ENCODE measurements around the gene PTPN14.
A peak's percentile ranks its signal among the peaks of the same experiment; 100 is the strongest.

PTPN14 gene

DNA sequence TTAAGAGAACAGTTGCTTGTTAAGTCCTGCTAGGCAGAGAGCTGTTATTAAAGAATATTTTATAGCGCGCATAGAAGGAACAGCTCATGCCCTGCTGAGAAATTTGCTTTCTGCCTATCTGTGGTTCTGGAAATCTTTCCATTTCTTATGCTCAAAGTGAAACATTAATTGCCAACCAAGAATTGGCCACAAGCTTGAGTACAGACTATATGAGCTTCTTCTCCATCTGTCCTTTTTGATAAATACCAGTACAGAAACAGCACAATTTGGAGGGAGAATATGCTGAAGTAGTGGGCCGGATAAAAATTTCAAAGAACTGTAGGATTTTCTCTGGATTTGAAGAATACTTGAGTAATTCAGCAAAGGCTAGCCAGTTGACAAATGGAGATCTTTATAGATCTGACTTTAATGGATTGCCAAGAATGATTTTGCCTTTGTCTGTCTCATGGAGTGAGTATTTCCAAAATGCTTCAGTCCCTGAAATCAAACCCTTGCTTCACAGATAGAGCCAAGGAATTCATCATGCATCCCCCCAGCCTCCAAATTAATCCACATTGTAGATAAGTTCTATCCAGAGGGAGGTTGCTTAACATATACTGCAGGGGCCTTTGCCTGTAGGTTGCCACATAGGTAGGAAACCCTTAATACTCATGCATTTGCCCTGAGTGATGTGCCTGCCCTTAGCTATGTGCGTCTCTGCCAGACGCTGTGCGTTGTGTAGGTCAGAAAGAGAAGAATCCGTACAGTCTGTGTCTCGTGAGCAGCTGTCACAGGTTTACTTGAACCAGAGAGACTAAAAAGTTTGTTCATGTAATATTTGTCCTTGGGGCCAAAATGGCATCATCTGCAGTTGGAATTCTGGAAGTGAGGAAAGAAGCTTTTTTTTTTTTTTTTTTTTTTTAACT, 226.3 kb downstream of the PTPN14 start:
- no peak for DNase-seq

DNA sequence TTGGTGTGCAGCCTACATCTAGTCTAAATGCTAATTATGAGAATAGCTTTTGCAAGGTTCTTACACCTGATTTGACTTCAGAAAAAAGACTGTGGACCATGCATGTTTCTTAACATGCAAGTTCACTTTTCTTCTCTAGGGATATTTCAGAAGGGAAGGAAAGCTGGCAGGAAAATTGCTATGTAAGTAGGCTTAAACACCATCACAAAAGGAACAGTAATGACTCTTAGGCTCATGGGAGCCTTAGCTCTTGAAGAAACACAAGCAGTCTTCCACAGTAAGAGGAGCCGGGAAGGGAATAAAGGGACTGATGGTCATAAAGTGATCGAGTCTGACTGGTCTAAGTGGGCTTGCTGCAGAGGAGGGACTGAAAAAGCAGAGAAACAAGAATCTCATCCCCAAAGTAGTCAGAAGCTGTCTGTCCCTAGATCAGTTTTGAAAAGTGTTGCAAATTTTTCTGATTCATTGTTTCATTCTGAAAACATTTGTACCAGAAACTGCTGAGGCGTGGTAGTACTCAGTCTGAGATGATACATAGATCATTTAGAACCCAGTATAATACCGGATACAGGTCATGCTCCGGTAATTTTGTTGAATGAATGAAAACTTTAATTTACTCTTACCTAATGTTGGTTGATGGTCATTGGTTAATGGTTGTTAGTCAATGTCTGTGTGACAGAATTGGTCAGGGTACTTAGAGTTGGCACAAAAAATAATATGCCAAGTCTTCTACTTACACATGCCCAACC, 229.5 kb downstream of the PTPN14 start:
- DNase-seq = no peak

DNA sequence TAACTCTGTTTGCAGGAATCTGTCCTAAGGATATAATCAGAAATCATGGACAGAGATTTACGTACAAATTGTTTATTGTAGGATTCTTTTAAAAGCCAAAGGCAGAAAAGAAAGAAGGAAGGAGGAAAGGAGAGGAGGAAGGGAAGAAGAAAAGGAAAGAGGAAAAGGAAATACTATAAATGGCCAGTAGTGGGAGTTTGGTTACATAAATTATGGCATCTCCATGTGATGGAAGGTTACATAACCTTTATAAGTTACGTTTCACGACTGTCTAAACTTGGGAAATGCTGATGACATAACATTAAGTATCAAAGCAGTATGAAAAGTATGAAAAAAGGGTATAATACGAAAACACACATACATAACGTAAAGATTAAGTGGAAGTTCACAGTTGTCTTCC, 231.5 kb downstream of the PTPN14 start:
- no peak for DNase-seq

DNA sequence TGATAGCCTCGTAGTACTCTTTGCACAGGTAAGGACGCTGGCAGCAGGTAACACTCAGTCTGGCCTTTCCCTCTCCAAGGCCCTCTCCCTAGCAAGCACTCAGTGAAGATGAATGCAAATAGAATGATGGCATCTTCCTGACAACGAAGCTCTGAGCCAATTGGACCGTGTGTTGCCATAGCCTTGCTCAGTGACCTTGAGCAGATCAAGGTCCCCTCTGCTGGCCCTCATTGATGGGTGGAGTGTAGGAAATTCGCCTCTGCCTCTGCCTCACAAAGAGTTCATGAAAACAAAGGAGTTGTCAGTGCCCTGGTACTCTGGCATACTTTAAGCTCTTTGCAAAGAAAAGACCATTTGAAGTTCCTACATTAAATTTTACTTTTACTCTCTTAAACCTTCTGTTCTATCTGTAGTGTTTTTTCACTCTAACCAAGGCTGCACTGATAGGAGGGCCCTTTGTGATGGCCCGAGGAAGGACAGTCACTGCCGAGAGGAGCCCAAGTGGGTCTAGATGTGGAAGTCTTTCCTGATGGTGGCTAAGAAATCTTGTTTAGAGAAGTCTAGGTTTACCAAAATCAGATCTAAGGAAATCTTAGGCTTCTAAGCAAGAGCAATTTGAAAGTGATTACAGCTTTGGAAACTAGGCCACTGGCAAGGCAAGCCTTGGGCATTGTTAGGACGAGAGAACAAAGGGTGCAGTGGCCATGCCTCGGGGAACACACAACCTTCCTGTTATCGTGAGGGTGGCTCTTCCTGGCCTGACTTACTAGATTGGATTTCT, 232.3 kb downstream of the PTPN14 start:
- no peak for DNase-seq

DNA sequence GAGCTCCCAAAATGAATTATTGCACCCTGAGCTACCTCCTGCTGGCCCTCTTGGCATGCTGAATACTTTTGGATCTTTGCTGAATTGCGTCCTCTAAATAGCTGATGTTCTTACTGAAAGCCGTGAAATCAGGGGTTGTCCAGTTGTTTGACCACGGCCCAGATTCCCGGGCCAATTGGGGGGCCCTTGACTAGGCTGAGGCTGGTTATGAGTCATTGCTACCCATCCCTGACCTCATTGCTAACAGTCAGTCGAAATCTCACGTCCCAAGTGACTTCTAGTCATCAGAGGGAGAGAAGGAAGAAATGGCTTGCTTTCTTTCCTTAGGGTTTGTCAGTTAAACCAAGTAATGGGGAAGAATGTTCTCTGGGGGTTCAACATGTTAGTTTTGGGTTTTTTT, 233.0 kb downstream of the PTPN14 start:
- DNase-seq = peak; percentile 68

DNA sequence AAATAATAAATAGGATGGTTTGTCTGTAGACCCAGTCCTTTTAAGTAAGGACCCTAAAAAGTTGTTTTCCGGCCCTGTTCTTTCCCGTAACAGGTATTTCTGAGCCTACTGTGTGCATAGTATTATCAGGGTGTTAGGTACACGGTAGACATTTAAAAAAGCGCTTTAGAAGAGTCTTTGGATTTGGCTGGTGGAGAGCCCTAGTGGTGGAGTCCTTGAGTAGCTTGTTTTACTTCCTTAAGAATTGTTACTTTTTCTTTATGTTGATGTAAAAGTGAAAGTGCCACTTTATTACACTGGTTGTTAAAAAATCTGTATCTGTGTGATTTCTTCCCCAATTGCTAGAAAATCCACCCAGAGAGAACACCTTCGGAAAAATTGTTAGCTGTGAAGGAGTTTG, 233.7 kb downstream of the PTPN14 start:
- no peak for DNase-seq

DNA sequence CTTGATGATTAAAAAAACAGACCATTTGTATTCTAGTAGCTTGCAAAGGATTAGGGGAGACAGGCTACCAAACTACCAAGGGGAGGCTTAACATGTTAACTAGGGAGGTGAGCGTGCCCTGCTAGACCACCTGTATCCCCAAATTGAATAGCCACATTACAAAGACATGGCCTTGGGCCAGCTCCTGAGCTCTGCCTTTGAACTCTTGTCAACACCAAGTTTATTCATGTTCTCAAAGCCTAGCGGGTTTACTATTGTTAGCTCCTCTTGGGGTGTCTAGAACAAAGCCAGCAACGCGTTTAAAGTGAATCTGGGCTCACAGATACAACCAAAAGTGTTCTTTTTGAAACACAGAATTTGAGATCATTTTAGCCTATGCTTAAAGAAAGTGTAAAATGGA, 234.1 kb downstream of the PTPN14 start:
- no peak for DNase-seq

DNA sequence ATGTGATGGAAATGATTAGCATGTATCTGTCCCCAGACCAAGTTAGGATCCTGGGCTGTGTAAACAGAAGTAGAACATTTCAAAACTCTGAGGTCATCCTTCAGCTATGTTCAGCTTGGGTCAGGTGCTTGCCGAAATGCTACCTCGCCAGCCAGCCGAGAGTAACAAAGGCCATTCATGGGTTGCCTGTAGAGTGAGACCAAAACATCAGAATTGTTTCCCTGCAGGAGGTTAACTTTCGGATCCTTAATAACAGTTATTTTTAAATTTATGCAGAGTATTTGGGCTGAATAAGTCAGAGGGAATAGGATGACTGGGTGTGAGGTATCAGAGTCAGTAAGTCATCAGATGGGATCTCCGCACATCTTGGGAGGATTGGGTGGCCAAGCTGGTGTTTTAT, 234.8 kb downstream of the PTPN14 start:
- DNase-seq = peak; percentile 54

DNA sequence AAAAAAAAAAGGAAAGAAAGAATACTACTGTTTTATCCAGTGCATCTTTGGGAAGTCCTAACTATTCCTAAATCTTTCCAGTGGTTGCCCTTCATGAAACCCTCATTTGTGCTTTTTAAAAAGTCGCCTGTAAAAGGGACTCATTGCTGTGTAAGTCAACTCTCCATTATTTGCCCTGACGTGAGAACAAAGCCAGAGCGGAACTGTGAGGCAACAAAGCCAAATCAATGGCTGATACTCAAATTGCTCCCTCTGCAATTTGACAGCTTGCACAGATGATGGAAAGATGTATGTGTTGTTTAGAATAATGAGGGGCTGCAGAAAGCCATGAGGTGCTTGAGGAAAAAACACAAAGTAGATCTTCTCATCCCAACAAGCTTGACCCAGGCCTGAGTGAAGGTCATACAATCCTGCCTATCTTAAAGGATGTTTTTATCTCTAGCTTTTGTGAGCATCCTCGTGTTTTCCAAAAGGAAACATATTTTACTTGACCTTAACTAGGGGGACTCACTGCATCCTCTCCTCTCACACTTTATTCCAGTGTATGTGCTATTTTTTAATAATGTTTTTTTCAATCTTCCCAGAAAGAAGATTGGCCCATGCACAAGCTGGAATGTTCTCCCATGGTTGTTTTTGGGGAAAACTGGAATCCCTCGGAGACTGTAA, 237.1 kb downstream of the PTPN14 start:
- no peak for DNase-seq

DNA sequence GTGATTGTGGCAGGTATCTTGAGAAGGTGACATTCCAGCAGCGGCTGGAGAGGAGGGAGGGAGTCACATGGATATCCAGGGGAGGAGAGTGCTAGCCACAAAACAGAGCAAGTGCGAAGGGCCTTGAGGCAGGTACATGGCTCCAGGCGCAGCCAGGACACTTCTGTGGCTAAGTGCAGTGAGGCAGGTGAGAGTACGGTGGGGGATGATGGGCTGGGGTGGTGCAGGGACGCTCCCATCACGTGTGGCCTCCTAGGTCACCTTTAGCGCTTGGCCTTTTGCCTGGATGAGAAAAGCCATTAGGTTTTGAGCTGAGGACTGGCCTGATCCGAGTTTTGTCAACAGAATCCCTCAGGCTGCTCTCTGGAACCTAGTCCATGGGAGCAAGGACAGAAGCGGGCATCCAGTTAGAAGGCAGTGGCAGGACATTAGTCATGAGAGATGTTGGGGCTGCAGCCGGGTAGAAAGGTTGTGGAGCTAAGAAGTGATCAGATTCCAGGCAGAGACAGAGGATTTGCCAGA, 238.8 kb downstream of the PTPN14 start:
- DNase-seq = no peak

DNA sequence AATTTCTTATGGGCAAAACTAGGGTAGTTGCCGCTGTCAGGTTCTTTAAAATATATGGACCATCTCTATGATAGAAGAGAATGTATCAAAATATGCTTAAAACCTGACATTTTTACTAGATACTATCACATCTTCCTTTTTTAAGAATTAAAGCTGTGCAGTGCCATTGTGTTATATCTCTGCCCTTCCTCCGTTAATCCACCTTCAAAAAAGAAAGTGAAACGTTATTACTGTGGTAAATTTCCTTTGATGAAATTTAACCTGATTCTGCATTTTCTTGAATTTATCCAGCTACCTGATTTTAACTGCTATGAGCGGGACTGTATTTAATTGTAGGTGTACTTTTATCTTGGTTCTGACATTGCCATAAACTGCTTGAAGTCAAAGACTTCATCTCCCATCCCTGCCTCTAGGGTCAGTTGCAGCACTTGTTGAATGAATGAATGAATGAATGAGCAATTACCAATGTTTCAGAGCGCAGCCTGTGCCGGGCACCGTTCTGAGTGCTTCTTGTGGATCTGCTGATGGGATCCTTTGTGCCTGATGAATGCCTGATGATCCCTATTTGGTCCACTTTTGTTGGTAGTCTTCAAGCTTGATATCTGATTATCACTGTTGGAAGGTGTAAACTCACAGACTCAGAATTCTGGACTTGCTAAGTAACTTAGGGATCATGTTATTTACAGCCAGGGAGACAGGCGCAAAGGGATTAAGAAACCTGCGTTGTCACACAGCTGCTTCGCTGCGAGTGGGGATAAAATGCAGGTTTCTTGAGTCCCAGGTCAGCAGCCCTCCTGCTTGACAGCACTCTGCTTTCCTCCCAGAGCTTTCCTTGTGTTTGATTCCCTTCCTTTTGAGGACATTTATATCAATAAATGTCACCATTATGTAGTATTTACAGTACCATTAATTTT, 240.4 kb downstream of the PTPN14 start:
- DNase-seq = no peak

DNA sequence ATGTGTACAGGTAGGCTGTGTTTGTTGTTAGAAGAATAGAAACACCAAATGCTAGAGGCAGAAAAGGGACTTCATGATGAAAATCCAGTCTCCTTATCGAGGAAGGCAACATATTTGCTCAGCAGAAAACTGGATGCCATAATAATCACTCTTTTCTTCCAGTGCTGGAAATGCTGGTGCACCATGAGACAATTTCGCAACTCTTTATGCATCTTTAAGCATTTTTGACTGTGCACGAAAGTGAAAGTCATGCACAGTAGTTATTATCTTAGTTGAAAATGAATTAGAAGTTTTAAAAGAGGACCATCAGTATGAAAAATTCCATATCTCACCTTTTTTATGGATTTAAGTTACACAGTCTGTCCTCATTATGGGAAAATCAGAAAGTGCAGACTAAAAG, 241.4 kb downstream of the PTPN14 start:
- no peak for DNase-seq

DNA sequence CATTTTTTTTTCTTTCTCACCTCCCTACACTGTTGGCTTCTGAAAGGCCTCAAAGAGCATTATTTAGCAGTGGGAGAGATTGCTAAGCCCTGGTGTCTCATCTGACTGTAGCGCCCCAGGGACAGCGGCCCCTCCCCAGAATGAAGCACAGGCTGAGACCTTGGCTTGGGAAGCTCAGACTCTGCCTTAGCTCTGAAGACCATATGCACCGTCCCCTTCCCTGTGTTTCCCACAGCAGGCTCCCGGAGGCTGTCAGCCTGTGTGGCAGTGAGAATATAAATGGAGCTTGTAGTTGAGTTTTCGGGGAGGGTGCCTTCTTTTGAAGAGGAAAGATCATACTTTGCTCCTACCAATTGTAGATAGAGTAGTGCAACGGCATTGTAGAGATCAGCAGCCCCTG, 245.1 kb downstream of the PTPN14 start:
- no peak for DNase-seq

DNA sequence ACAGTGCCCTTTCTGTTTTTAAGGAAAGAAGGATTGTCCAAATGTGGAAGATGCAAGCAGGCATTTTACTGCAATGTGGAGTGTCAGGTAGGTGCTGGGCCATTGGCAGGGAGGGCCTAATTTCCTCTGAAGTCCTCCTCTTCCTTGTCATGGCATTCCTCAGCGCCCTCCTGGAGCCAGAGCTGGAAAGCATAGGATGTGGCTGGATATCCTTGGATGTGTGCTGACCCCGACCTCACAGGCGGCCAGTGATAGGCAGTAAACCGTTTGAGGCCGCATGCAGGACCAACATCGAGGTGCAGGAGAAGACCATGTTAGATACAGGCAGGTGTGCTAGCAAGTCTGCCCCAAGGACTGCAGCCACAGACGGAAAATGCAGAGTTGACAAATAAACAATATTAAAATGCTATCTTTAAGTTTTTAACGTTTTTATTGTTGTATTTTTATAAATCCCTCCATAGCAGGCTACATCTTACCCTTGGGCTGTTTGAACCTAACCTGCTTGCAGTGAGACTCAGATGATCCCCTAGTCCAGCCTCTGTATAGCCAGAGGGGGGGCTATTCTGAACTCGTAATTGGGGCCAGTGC, 246.1 kb downstream of the PTPN14 start:
- no peak for DNase-seq

DNA sequence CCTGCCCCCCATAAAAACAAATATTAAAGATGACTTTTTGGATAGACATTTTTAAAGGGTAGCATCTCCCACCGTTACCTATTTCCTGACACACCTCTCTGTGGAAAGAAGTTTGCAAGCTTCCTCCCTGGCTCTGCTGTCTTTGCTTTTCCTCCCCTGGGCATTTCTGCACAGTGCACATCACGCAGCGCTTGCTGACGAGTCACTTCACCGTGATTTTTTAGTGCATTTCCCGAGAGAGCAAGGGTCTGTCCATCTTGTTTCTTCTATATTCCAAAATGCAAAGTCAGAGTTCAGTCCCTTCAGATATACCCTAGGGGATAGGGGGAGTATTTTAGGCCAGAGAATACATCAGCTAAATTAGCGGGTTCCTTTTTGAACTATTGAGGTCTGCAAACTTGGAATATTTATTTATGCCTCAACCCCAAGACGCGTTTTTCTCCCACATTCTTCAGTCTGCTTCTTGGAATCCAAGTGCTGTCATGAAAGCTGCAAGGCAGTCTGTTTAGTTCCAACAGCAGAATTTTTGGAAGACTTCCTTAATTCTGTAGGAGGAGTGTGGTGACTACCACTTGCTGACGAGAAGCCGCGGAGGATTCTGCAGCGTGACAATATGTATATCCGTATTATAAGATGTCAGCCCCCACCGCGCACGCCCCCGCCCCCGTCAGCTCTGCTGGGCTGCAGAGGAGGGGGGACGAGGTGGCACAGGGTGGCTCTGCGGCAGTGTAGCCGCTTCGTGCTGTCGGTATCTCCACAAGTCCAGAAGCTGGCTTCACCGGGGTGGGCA, 248.1 kb downstream of the PTPN14 start:
- DNase-seq = no peak

DNA sequence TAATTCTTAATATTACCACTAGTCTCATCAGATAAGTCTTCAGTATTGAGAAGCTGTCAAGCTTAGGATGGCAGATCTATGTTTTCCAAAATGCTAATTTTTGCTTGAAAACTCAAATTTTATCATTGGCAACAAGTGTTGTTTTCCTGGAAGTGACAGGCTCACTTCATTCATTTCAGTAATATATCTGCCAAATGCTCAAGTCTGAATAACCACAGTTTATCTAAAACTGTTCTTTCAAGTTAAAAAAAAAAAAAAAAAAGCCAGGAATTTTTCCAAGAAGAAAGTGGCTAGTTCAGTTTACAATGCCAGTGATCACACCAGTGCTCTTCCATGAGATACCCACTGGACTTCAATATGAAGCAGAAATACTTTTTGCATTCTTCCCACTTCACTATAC, 249.9 kb downstream of the PTPN14 start:
- DNase-seq = no peak

DNA sequence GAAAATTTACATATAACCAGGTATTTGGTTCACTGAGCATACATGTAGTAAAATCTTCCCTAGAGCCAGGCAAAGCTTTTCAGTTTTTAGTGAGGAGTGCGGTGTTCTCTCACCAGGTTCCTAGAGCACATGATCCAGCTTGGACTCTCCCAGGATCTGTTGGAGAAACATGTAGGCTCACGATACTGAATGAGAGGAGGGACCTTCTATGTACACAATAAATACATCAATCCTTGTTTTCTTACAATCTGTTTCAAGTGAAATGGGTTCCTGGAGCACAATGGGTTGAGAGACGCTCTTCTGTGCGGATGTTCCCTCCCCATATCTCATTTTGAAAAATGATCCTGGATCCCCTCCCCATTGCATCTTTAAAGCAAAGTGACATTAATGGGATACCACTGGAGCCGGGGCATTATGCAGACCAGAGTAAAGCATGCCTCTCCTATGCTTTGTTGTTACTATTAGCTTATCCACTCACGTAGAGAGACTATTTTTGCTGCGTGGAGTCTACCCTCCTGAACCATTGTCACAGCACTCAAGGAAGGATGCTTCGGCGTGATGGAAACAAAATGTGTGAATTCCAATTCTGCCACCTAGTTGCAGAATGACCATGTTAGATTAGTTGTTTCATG, 251.1 kb downstream of the PTPN14 start:
- DNase-seq = no peak

Measured in fibroblast of skin of right biceps (primary cell).